Measurements from ENCODE around the gene CARS1.

The CARS1 gene

GRCh38 chr11:3003396-3004231 is 53.6 kb downstream of the CARS1 start:
- peaks cover 20% of the 10 kb centered on the region for H3K4me1 Mint-ChIP-seq
- H3K9me3 Mint-ChIP-seq, result no peaks in the 10 kb centered on the region
- TF ChIP-seq CTCF (IDR thresholded peaks at IDR 0.05; ENCODE audit: unreplicated experiment in 3 of 3), result no peak
- no peak overlapping the region for H3K27ac Mint-ChIP-seq
- H3K36me3 Mint-ChIP-seq (ENCODE audit: low read depth), result peaks cover 27% of the 10 kb centered on the region
- no peaks in the 10 kb centered on the region for H3K27me3 Mint-ChIP-seq (ENCODE audit: low read depth)
- H3K4me3 Mint-ChIP-seq, result no peak overlapping the region

- Mint-ChIP-seq H3K4me1 (peaks cover 20% of the 10 kb centered on the region), H3K9me3 (no peaks in the 10 kb centered on the region), H3K27me3 (ENCODE audit: low read depth) (no peaks in the 10 kb centered on the region), H3K27ac (peak overlapping the region in 1 of 3 experiments; percentile 60), H3K36me3 (ENCODE audit: low read depth) (peaks cover 27% of the 10 kb centered on the region), H3K4me3 (no peak overlapping the region)
- TF ChIP-seq CTCF (IDR thresholded peaks at IDR 0.05; ENCODE audit: unreplicated experiment in 3 of 3), result no peak
Measured at GRCh38 chr11:3002871-3003270, 54.4 kb downstream of the CARS1 start.

GRCh38 chr11:3002351-3002861 is 54.8 kb downstream of the CARS1 start:
- no peak for TF ChIP-seq CTCF (IDR thresholded peaks at IDR 0.05; ENCODE audit: unreplicated experiment in 3 of 3)
- Mint-ChIP-seq H3K9me3 (no peaks in the 10 kb centered on the region), H3K27ac (peak overlapping the region in 1 of 3 experiments; percentile 60), H3K4me3 (no peak overlapping the region), H3K36me3 (ENCODE audit: low read depth) (peaks cover 27% of the 10 kb centered on the region), H3K4me1 (peaks cover 20% of the 10 kb centered on the region), H3K27me3 (ENCODE audit: low read depth) (no peaks in the 10 kb centered on the region)

GRCh38 chr11:3001496-3001895 is 55.7 kb downstream of the CARS1 start:
- TF ChIP-seq CTCF (IDR thresholded peaks at IDR 0.05; ENCODE audit: unreplicated experiment in 3 of 3), result no peak
- no peak overlapping the region for H3K4me3 Mint-ChIP-seq
- peaks cover 27% of the 10 kb centered on the region for H3K36me3 Mint-ChIP-seq (ENCODE audit: low read depth)
- no peaks in the 10 kb centered on the region for H3K9me3 Mint-ChIP-seq
- H3K27ac Mint-ChIP-seq, result peak overlapping the region; percentile 90 to 99 (median 94)
- H3K27me3 Mint-ChIP-seq (ENCODE audit: low read depth), result no peaks in the 10 kb centered on the region
- H3K4me1 Mint-ChIP-seq, result peaks cover 24% of the 10 kb centered on the region

- Mint-ChIP-seq H3K27me3 (ENCODE audit: low read depth) (no peaks in the 10 kb centered on the region), H3K4me3 (peak overlapping the region in 1 of 3 experiments; percentile 31), H3K9me3 (no peaks in the 10 kb centered on the region), H3K36me3 (ENCODE audit: low read depth) (peaks cover 22% of the 10 kb centered on the region), H3K4me1 (peaks cover 29% of the 10 kb centered on the region), H3K27ac (peak overlapping the region; percentile 90 to 99 (median 94))
- no peak for TF ChIP-seq CTCF (IDR thresholded peaks at IDR 0.05; ENCODE audit: unreplicated experiment in 3 of 3)
Measured at GRCh38 chr11:3000032-3000961, 56.9 kb downstream of the CARS1 start.
